Mammary epithelial cell (primary cell): ENCODE results near the gene PTPRA.

Source experiments
- CTCF ChIP-seq, 2 donors: IDR thresholded peaks in 1 of 2; conservative IDR thresholded peaks in 1 of 2; 2 replicates each; pipeline ENCODE4 v1.5.1; 2011 to 2012; ENCODE audit warnings: inconsistent platforms in 2 of 2, low read length in 2 of 2, mild to moderate bottlenecking in 2 of 2, control low read depth in 1 of 2, low read depth in 1 of 2; ENCODE audit not compliant: insufficient read depth in 1 of 2; ENCODE audit errors: extremely low read depth in 1 of 2
- EZH2 ChIP-seq: IDR thresholded peaks from 2 replicates; pipeline ENCODE4 v1.6.1; 2012; ENCODE audit warnings: low read length, inconsistent platforms, borderline replicate concordance

- TF ChIP-seq EZH2 (no peak), CTCF (conservative IDR thresholded peaks at IDR 0.05 in 1 of 2, IDR thresholded peaks at IDR 0.05 in 1 of 2; ENCODE audit: extremely low read depth in 1 of 2, insufficient read depth in 1 of 2, low read depth in 1 of 2, low read length in 2 of 2) (no peak)
These were observed 168.7 kb downstream of the PTPRA start for GRCh38 chr20:3041854-3042409.
